Adrenal gland (tissue), 12 donors: ENCODE measurements around the gene MS4A4A. TPM values are rescaled to one million over a fixed set of nuclear protein-coding genes. Genes with fewer than 3 reads are reported as not detected.

Source experiments
- DNase-seq, 7 donors: peaks; one replicate each; pipeline ENCODE4 v3.0.0-alpha.2; 2019 to 2020
- H3K27ac ChIP-seq, 5 donors: fragments of 200-600 bp; sonication (generic) in 4 of 5; 1 replicate in 3 of 5; 2 replicates in 2 of 5; pipeline versions ENCODE4 v1.5.1 to v1.8.0; 2016 to 2020; ENCODE audit warnings: mild to moderate bottlenecking in 1 of 5
- H3K27me3 ChIP-seq: fragments of 200-600 bp; 2 replicates; pipeline ENCODE4 v1.8.0; 2021
- H3K36me3 ChIP-seq, 2 donors: fragments of 200-600 bp; replicated peaks in 1 of 2; 1 replicate in 1 of 2; 2 replicates in 1 of 2; pipeline versions ENCODE4 v1.5.1 to v1.8.0; 2018 to 2022
- H3K4me1 ChIP-seq, 2 donors: fragments of 200-600 bp; replicated peaks in 1 of 2; 1 replicate in 1 of 2; 2 replicates in 1 of 2; pipeline versions ENCODE4 v1.5.1 to v1.8.0; 2018 to 2021
- H3K4me3 ChIP-seq, 4 donors: fragments of 200-600 bp; sonication (generic) in 3 of 4; one replicate each; pipeline ENCODE4 v1.5.1; 2016 to 2018
- H3K9me3 ChIP-seq, 3 donors: fragments of 200-600 bp; sonication (generic) in 1 of 3; replicated peaks in 1 of 3; 1 replicate in 2 of 3; 2 replicates in 1 of 3; pipeline versions ENCODE4 v1.5.1 to v1.8.0; 2016 to 2021
- POLR2A ChIP-seq, 2 donors: fragments of 450-650 bp; IDR thresholded peaks; one replicate each; pipeline ENCODE4 v1.6.1; 2017; ENCODE audit warnings: antibody characterized with exemption in 2 of 2, mild to moderate bottlenecking in 2 of 2, moderate library complexity in 1 of 2
- WGBS, 4 donors: extraction: QIAGEN DNeasy Blood & Tissue Kit in 2 of 4; methylation state at CpG; one replicate each; pipeline versions ENCODE4 v1.1.5 to v1.1.7; 2013 to 2017; 5-methylcytosine and 5-hydroxymethylcytosine counted together
- intact Hi-C, 2 donors: fragments of 100-400 bp; cut with DNase I; formaldehyde crosslinking; loops; one replicate each; pipeline versions ENCODE4 v1.14.1 to v1.15.0; 2022 to 2023
- polyA plus RNA-seq, 3 donors: library from polyadenylated mRNA; stranded (reverse); fragments of 200-250 nt in 2 of 3; fragments of 350-450 nt in 1 of 3; fragmentation: Illumina TruSeq in 1 of 3; extraction: RNeasy Lipid Tissue Mini Kit (QIAGEN cat#74804) in 1 of 3; gene quantifications; one replicate each; pipeline ENCODE4 v1.2.3, GENCODE V29; 2013 to 2014
- total RNA-seq, 9 donors: library from RNA; depleted of rRNA in 4 of 9; stranded (reverse); fragments of >200 nt in 4 of 9; fragments of 120-200 nt in 1 of 9; fragmentation: NEBNext Ultra II Directional in 1 of 9; extraction: Animal tissue kit (Norgen Biotek cat#: 25700) in 1 of 9; gene quantifications; one replicate each; pipeline versions ENCODE4 v1.1.0 to v1.2.4, GENCODE V29; 2013 to 2023
- TF ChIP-seq, protein P1 (sequence below), 6 experiments: fragments of 450-650 bp in 4 of 6; fragments of 200-600 bp in 2 of 6; sonication (generic) in 1 of 6; IDR thresholded peaks; 1 replicate in 5 of 6; 2 replicates in 1 of 6; pipeline versions ENCODE4 v1.5.1 to v1.8.0; 2016 to 2021; ENCODE audit warnings: antibody characterized with exemption in 6 of 6, mild to moderate bottlenecking in 2 of 6, moderate library complexity in 1 of 6
- donor health status: healthy with polysubstance abuse.
- donor health status: Bipolar disorder and iron deficiency.
- donor health status: DM: yes; HTN: yes; CAD: no.
- donor health status: DM: no; HTN: no; CAD: no.
- donor health status: DM: no; HTN: no; CAD: no.
- donor health status: DM: yes; HTN: yes; CAD: no.

The MS4A4A gene
- total and polyA plus RNA-seq, 12 donors, result 4.0 to 120 (median 50.3) TPM

GRCh38 chr11:60241786-60242185 lies 38.7 kb upstream of the MS4A4A start:
- no peaks in the 10 kb centered on the region for H3K27me3 ChIP-seq
- H3K4me3 ChIP-seq, result no peak overlapping the region
- no peak for TF ChIP-seq POLR2A (IDR thresholded peaks at IDR 0.05)
- TF ChIP-seq, protein P1, sequence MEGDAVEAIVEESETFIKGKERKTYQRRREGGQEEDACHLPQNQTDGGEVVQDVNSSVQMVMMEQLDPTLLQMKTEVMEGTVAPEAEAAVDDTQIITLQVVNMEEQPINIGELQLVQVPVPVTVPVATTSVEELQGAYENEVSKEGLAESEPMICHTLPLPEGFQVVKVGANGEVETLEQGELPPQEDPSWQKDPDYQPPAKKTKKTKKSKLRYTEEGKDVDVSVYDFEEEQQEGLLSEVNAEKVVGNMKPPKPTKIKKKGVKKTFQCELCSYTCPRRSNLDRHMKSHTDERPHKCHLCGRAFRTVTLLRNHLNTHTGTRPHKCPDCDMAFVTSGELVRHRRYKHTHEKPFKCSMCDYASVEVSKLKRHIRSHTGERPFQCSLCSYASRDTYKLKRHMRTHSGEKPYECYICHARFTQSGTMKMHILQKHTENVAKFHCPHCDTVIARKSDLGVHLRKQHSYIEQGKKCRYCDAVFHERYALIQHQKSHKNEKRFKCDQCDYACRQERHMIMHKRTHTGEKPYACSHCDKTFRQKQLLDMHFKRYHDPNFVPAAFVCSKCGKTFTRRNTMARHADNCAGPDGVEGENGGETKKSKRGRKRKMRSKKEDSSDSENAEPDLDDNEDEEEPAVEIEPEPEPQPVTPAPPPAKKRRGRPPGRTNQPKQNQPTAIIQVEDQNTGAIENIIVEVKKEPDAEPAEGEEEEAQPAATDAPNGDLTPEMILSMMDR (IDR thresholded peaks at IDR 0.05), result no peak
- intact Hi-C loops, result no loop called here
- 60 to 78% (median 67%) methylated on average over 3 of the region's 3 CpGs for WGBS, 4 donors
- H3K9me3 ChIP-seq, result no peaks in the 10 kb centered on the region
- H3K27ac ChIP-seq, result peak overlapping the region in 1 of 5 donors; percentile 47
- no peak for DNase-seq
- H3K4me1 ChIP-seq, result no peaks in the 10 kb centered on the region
- H3K36me3 ChIP-seq, result no peaks in the 10 kb centered on the region

DNA sequence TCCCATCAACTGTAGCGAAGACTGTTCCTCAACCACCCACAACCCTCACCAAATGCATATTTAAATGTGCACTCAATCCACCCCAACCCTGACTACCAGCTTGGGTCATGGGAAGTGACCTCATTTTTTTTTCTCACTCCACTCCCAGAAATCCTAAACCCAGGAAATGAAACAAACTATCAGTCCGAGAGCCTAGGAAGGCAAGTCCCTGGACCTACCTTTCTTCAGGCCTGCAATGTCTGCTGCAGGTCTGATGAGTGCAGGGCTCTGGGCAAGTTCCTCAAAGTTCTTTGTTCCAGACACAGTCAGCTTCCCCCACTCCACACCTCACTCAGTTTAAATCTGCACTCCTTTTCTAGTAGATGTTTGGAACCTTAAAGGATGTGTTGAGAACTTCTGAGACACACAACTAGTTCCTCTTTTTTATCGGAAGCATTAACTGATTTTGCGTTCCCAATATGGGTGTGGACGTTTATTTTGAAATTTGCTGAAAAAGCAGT lies 37.7 kb upstream of the MS4A4A start, which contains the start of gene MS4A4E:
Gene MS4A4E, minus strand, starts transcription at position 398 of the 500 bp plus-strand sequence. CDS start 13,082 bp downstream, outside the sequence.
- Histone ChIP-seq H3K27me3 (no peaks in the 10 kb centered on the region), H3K9me3 (no peaks in the 10 kb centered on the region), H3K4me1 (no peaks in the 10 kb centered on the region), H3K27ac (peak within 1 kb of the TSS in 2 of 5 donors; percentile 40 to 47), H3K4me3 (peak within 1 kb of the TSS in 1 of 4 donors; percentile 18), H3K36me3 (no peaks in the 10 kb centered on the region)
- TF ChIP-seq, protein P1 (IDR thresholded peaks at IDR 0.05), result no peak
- no peak for TF ChIP-seq POLR2A (IDR thresholded peaks at IDR 0.05)
- 69 to 79% (median 72%) methylated on average over 5 of the region's 5 CpGs for WGBS, 4 donors
- no peak for DNase-seq
- intact Hi-C loops, result no loop called here

GRCh38 chr11:60251485-60252212 lies 28.8 kb upstream of the MS4A4A start:
- Histone ChIP-seq H3K27me3 (peaks cover 4% of the 10 kb centered on the region), H3K36me3 (no peaks in the 10 kb centered on the region), H3K4me3 (no peak overlapping the region), H3K9me3 (no peaks in the 10 kb centered on the region), H3K4me1 (peaks cover 0 to 7% of the 10 kb centered on the region in 2 donors), H3K27ac (peak overlapping the region in 1 of 5 donors; percentile 51)
- 27 to 38% (median 27%) methylated on average over 6 of the region's 6 CpGs for WGBS, 4 donors
- intact Hi-C loops, result loop anchor here in 1 of 2 donors (10.0 kb wide), 1 partner anchor 437 kb away; the partner anchor contains the start of gene MRPL16
- peak in 5 of 7 donors; percentile 17 to 59 (median 38) for DNase-seq
- TF ChIP-seq, protein P1 (IDR thresholded peaks at IDR 0.05), result peak; percentile 41 to 70 (median 58)
- TF ChIP-seq POLR2A (IDR thresholded peaks at IDR 0.05), result no peak
